Trophoblast cell (in vitro differentiated cells and primary cell): Measurements from ENCODE around the gene TMIGD1.
"Not testable (repeated sequence)": the region's sequence is repeated elsewhere in the genome, so short reads cannot be mapped to it uniquely, and the experiment has no call there.

Experiments
- DNase-seq, 2 donors: peaks; one replicate each; pipeline ENCODE4 v3.0.0-alpha.2; 2016
- H2AFZ ChIP-seq: 2 replicates; pipeline ENCODE4 v1.6.1; 2013; ENCODE audit warnings: low read length, moderate library complexity, mild to moderate bottlenecking; ENCODE audit not compliant: insufficient read depth, poor library complexity
- H2AK5ac ChIP-seq: 2 replicates; pipeline ENCODE4 v1.6.1; 2013; ENCODE audit warnings: mild to moderate bottlenecking, low read length
- H2BK120ac ChIP-seq: 2 replicates; pipeline ENCODE4 v1.6.1; 2013; ENCODE audit warnings: low read length, mild to moderate bottlenecking, moderate library complexity; ENCODE audit not compliant: insufficient read depth, poor library complexity
- H2BK12ac ChIP-seq: 2 replicates; pipeline ENCODE4 v1.6.1; 2013; ENCODE audit warnings: mild to moderate bottlenecking, low read length, moderate library complexity
- H2BK5ac ChIP-seq: 2 replicates; pipeline ENCODE4 v1.6.1; 2013; ENCODE audit warnings: low read length, low read depth, moderate library complexity, mild to moderate bottlenecking; ENCODE audit not compliant: poor library complexity
- H3K14ac ChIP-seq: 2 replicates; pipeline ENCODE4 v1.6.1; 2013; ENCODE audit warnings: mild to moderate bottlenecking, low read length
- H3K18ac ChIP-seq: 2 replicates; pipeline ENCODE4 v1.6.1; 2013; ENCODE audit warnings: mild to moderate bottlenecking, low read length
- H3K23ac ChIP-seq: 2 replicates; pipeline ENCODE4 v1.6.1; 2013; ENCODE audit warnings: low read length
- H3K27ac ChIP-seq: 2 replicates; pipeline ENCODE4 v1.5.1; 2013; ENCODE audit warnings: low read depth, mild to moderate bottlenecking, inconsistent platforms, low read length, moderate library complexity
- H3K27me3 ChIP-seq: 2 replicates; pipeline ENCODE4 v1.6.1; 2013; ENCODE audit warnings: inconsistent platforms, mild to moderate bottlenecking, low read length, moderate library complexity; ENCODE audit not compliant: insufficient read depth
- H3K36me3 ChIP-seq, 2 experiments: 1 replicate in 1 of 2; 2 replicates in 1 of 2; pipeline ENCODE4 v1.6.1; 2013; ENCODE audit warnings: low read length in 2 of 2, mild to moderate bottlenecking in 2 of 2, moderate library complexity in 1 of 2; ENCODE audit not compliant: insufficient read depth in 2 of 2, control insufficient read depth in 1 of 2
- H3K4ac ChIP-seq: 2 replicates; pipeline ENCODE4 v1.6.1; 2013; ENCODE audit warnings: low read depth, mild to moderate bottlenecking, low read length, moderate library complexity
- H3K4me1 ChIP-seq, 2 experiments: 1 replicate in 1 of 2; 2 replicates in 1 of 2; pipeline ENCODE4 v1.6.1; 2013; ENCODE audit warnings: low read length in 2 of 2, mild to moderate bottlenecking in 2 of 2, moderate library complexity in 1 of 2; ENCODE audit not compliant: insufficient read depth in 2 of 2, control insufficient read depth in 1 of 2
- H3K4me2 ChIP-seq: 2 replicates; pipeline ENCODE4 v1.6.1; 2013; ENCODE audit warnings: inconsistent platforms, mild to moderate bottlenecking, low read length, moderate library complexity
- H3K4me3 ChIP-seq: 2 replicates; pipeline ENCODE4 v1.5.1; 2013; ENCODE audit warnings: mild to moderate bottlenecking, low read depth, low read length, inconsistent platforms
- H3K79me1 ChIP-seq: one replicate; pipeline ENCODE4 v1.6.1; 2013; ENCODE audit warnings: low read length
- H3K79me2 ChIP-seq: 2 replicates; pipeline ENCODE4 v1.6.1; 2013; ENCODE audit warnings: low read length, mild to moderate bottlenecking; ENCODE audit not compliant: control insufficient read depth, insufficient read depth, poor library complexity
- H3K9ac ChIP-seq: 2 replicates; pipeline ENCODE4 v1.6.1; 2013; ENCODE audit warnings: mild to moderate bottlenecking, low read length
- H3K9me3 ChIP-seq: 2 replicates; pipeline ENCODE4 v1.6.1; 2013; ENCODE audit warnings: low read depth, mild to moderate bottlenecking, control low read depth, inconsistent platforms, low read length; ENCODE audit not compliant: insufficient read depth
- H4K12ac ChIP-seq: 2 replicates; pipeline ENCODE4 v1.6.1; 2013; ENCODE audit warnings: low read depth, mild to moderate bottlenecking, low read length, moderate library complexity
- H4K8ac ChIP-seq: 2 replicates; pipeline ENCODE4 v1.6.1; 2013; ENCODE audit warnings: low read depth, mild to moderate bottlenecking, low read length, moderate library complexity
- H4K91ac ChIP-seq: one replicate; pipeline ENCODE4 v1.6.1; 2013; ENCODE audit warnings: low read depth, mild to moderate bottlenecking, low read length, moderate library complexity
- WGBS: extraction: QIAGEN DNeasy Blood & Tissue Kit; methylation state at CpG from one replicate; pipeline ENCODE4 v1.1.7; 2013; ENCODE audit warnings: missing lambda C conversion rate; ENCODE audit not compliant: insufficient read length, insufficient coverage; ENCODE audit errors: extremely low coverage; 5-methylcytosine and 5-hydroxymethylcytosine counted together

TMIGD1 gene

GRCh38 chr17:30354701-30355100 lies 20.8 kb upstream of the TMIGD1 start:
- Histone ChIP-seq H3K4me2 (no peak overlapping the region), H3K4me3 (no peak overlapping the region), H2AK5ac (no peak overlapping the region), H3K9me3 (no peaks in the 10 kb centered on the region), H3K4me1 (no peaks in the 10 kb centered on the region), H3K27ac (no peak overlapping the region), H2AFZ (no peak overlapping the region), H3K9ac (no peak overlapping the region), H3K23ac (no peak overlapping the region), H3K14ac (no peak overlapping the region), H3K79me2 (no peaks in the 10 kb centered on the region), H2BK5ac (no peak overlapping the region), H4K12ac (no peak overlapping the region), H3K4ac (no peak overlapping the region), H3K18ac (no peak overlapping the region), H4K91ac (no peak overlapping the region), H3K27me3 (no peaks in the 10 kb centered on the region), H3K36me3 (no peaks in the 10 kb centered on the region), H4K8ac (no peak overlapping the region), H2BK120ac (no peak overlapping the region), H2BK12ac (no peak overlapping the region), H3K79me1 (no peaks in the 10 kb centered on the region)
- no peak for DNase-seq

GRCh38 chr17:30352240-30352814 lies 18.5 kb upstream of the TMIGD1 start:
- Histone ChIP-seq H3K9ac (no peak overlapping the region), H2BK120ac (no peak overlapping the region), H3K4me2 (no peak overlapping the region), H2BK12ac (no peak overlapping the region), H4K12ac (no peak overlapping the region), H3K4ac (no peak overlapping the region), H3K36me3 (no peaks in the 10 kb centered on the region), H2AK5ac (no peak overlapping the region), H2BK5ac (no peak overlapping the region), H3K4me3 (no peak overlapping the region), H3K23ac (no peak overlapping the region), H3K79me1 (no peaks in the 10 kb centered on the region), H4K91ac (no peak overlapping the region), H3K4me1 (no peaks in the 10 kb centered on the region), H3K27ac (no peak overlapping the region), H3K14ac (no peak overlapping the region), H4K8ac (no peak overlapping the region), H3K27me3 (no peaks in the 10 kb centered on the region), H3K18ac (no peak overlapping the region), H2AFZ (no peak overlapping the region), H3K9me3 (no peaks in the 10 kb centered on the region), H3K79me2 (no peaks in the 10 kb centered on the region)
- no CpG with 5 or more reads among the region's 2 CpGs for WGBS
- DNase-seq = no peak

GRCh38 chr17:30351735-30352134 lies 17.9 kb upstream of the TMIGD1 start:
- Histone ChIP-seq H3K4me2 (no peak overlapping the region), H2AK5ac (no peak overlapping the region), H4K12ac (no peak overlapping the region), H3K9ac (no peak overlapping the region), H3K23ac (no peak overlapping the region), H3K79me2 (no peaks in the 10 kb centered on the region), H3K14ac (no peak overlapping the region), H3K4ac (no peak overlapping the region), H3K18ac (no peak overlapping the region), H3K27me3 (no peaks in the 10 kb centered on the region), H3K4me3 (no peak overlapping the region), H2BK120ac (no peak overlapping the region), H3K4me1 (no peaks in the 10 kb centered on the region), H2BK12ac (no peak overlapping the region), H3K79me1 (no peaks in the 10 kb centered on the region), H4K8ac (no peak overlapping the region), H3K27ac (no peak overlapping the region), H2AFZ (no peak overlapping the region), H2BK5ac (no peak overlapping the region), H3K36me3 (no peaks in the 10 kb centered on the region), H4K91ac (no peak overlapping the region), H3K9me3 (no peaks in the 10 kb centered on the region)
- no peak for DNase-seq
- no CpG with 5 or more reads among the region's 2 CpGs for WGBS

GRCh38 chr17:30351263-30351662 lies 17.4 kb upstream of the TMIGD1 start:
- H2AFZ ChIP-seq, H3K4me3 ChIP-seq, H3K79me2 ChIP-seq, H3K79me1 ChIP-seq, H3K27ac ChIP-seq, H4K91ac ChIP-seq, H3K23ac ChIP-seq, DNase-seq, H3K18ac ChIP-seq, H2AK5ac ChIP-seq, H2BK5ac ChIP-seq, H2BK12ac ChIP-seq, H3K9me3 ChIP-seq, H3K9ac ChIP-seq, H3K14ac ChIP-seq, H3K4me1 ChIP-seq, H3K27me3 ChIP-seq, H3K36me3 ChIP-seq, H3K4ac ChIP-seq, H4K12ac ChIP-seq, H4K8ac ChIP-seq, H3K4me2 ChIP-seq, H2BK120ac ChIP-seq: not testable (repeated sequence)
- WGBS = no CpG with 5 or more reads among the region's 4 CpGs
